ENCODE data around the gene TNFRSF11A. TPM values are rescaled to one million over a fixed set of nuclear protein-coding genes. Genes with fewer than 3 reads are reported as not detected.

The TNFRSF11A gene
- 14.0 and 16.4 TPM in 2 replicates for total RNA-seq

DNA sequence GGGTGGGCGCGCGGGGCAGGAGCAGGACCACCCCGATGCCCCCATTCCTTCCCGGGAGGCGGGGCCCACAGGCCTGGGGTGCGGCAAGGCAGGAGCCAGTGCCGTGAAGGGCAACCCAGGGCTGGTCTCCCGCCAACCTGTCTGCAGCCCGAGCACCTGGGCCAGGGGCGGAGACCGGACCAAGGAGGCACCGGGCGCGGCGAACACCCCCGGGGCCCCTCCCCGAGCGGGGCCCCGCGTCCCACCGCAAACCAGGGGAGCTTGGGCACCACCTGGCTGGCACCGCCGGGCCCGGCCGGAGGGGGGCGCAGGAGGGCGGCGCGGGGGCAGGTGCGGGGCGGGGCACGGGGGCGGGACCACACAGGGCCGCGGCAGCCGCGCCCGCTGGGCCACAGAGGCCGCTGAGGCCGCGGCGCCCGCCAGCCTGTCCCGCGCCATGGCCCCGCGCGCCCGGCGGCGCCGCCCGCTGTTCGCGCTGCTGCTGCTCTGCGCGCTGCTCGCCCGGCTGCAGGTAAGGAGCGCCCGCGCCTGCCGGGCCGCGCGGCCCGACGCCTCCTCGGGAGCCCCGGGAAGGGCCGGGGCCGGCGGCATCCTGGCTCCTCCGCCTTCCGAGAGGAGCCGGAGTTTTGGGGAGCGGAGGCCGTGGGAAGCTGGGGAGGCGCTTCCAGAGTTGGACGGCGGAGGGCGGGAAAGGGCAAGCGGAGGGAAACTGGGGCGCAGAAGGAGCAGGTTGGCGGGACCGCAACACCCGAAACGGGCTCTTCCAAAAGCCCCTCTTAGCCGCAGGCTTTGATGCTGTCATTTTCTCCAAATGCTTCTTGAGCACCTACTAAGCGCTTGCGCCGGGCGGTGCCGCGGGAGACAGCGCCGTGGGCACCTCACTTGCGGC lies at the start of gene TNFRSF11A:
TSS of gene TNFRSF11A (plus strand) at position 394 of the 889 bp plus-strand sequence. CDS start at position 437, 43 bp downstream.
- Mint-ChIP-seq H3K27me3 (peaks cover 39% of the 10 kb centered on the region), H3K4me3 (peak within 1 kb of the TSS; percentile 91), H3K4me1 (peaks cover 54% of the 10 kb centered on the region), H3K27ac (peak within 1 kb of the TSS; percentile 89), H3K36me3 (ENCODE audit: low read depth) (peaks cover 6% of the 10 kb centered on the region), H3K9me3 (no peaks in the 10 kb centered on the region)
- peak; percentile 91 for DNase-seq
- intact Hi-C loops (cut with micrococcal nuclease): loop anchor here (1.0 to 10.0 kb wide), 10 partner anchors 14 to 520 kb away; partner anchors contain the start of genes PHLPP1, PIGN, RELCH and ZCCHC2

DNA sequence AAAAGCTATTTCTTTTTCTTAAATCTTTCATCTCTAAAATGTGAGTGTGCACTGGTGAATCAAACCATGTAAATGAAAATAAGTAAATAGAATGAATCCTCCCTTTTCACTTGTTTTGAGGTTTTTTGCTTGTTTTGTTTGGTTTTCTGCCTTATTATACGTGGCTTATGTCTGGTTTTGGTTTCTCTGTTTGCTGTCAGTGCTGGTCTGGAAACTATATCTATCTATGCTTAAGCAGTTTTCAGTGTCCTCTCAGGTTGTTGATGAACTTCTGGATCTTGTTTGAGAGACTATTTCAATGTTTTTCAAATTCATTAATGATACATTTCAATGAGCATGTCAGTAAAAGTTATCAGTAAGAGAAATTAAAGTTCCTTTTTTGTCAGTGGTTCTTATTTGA lies 48.1 kb upstream of the TNFRSF11A start:
- intact Hi-C loops (cut with micrococcal nuclease): no loop called here
- Mint-ChIP-seq H3K36me3 (ENCODE audit: low read depth) (peaks cover 28% of the 10 kb centered on the region), H3K4me1 (peaks cover 20% of the 10 kb centered on the region), H3K4me3 (no peak overlapping the region), H3K9me3 (no peaks in the 10 kb centered on the region), H3K27me3 (no peaks in the 10 kb centered on the region), H3K27ac (peak overlapping the region; percentile 2)
- DNase-seq: no peak

GRCh38 chr18:62279561-62279960 lies 45.5 kb upstream of the TNFRSF11A start:
- peaks cover 7% of the 10 kb centered on the region for H3K9me3 Mint-ChIP-seq
- H3K36me3 Mint-ChIP-seq (ENCODE audit: low read depth): peaks cover 42% of the 10 kb centered on the region
- no peaks in the 10 kb centered on the region for H3K27me3 Mint-ChIP-seq
- no peak overlapping the region for H3K27ac Mint-ChIP-seq
- H3K4me3 Mint-ChIP-seq: no peak overlapping the region
- intact Hi-C loops (cut with micrococcal nuclease): no loop called here
- H3K4me1 Mint-ChIP-seq: peaks cover 24% of the 10 kb centered on the region
- DNase-seq: no peak

- Mint-ChIP-seq H3K4me1 (peaks cover 24% of the 10 kb centered on the region), H3K27me3 (no peaks in the 10 kb centered on the region), H3K36me3 (ENCODE audit: low read depth) (peaks cover 44% of the 10 kb centered on the region), H3K27ac (no peak overlapping the region), H3K4me3 (no peak overlapping the region), H3K9me3 (peaks cover 7% of the 10 kb centered on the region)
- intact Hi-C loops (cut with micrococcal nuclease): no loop called here
- no peak for DNase-seq
Observed at GRCh38 chr18:62280058-62280457, 45.1 kb upstream of the TNFRSF11A start.

DNA sequence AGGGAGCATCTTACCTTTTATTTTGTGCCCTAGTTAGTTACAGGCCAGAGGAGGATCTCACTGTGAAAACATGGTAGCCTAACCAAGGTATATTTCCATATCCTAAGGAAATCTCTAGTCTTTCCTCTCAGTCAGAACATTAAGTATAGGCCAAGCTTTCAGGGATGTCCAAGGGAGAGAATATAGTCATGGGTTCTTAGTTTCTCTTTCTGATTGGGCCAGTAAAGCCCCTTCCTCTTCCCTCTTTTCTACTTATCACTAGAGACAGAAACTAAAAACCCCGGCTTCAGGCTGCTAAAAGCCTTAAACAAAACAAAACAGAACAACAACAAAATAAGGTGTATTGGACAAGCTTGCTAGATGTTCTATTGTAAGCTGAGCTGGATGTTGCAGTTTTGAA lies 44.3 kb upstream of the TNFRSF11A start:
- Mint-ChIP-seq H3K9me3 (peaks cover 7% of the 10 kb centered on the region), H3K36me3 (ENCODE audit: low read depth) (peaks cover 49% of the 10 kb centered on the region), H3K27me3 (no peaks in the 10 kb centered on the region), H3K27ac (peak overlapping the region; percentile 74), H3K4me3 (no peak overlapping the region), H3K4me1 (peaks cover 28% of the 10 kb centered on the region)
- DNase-seq: no peak
- intact Hi-C loops (cut with micrococcal nuclease): loop anchor here (1.0 kb wide), 1 partner anchor 45 kb away; the partner anchor contains the start of gene TNFRSF11A

DNA sequence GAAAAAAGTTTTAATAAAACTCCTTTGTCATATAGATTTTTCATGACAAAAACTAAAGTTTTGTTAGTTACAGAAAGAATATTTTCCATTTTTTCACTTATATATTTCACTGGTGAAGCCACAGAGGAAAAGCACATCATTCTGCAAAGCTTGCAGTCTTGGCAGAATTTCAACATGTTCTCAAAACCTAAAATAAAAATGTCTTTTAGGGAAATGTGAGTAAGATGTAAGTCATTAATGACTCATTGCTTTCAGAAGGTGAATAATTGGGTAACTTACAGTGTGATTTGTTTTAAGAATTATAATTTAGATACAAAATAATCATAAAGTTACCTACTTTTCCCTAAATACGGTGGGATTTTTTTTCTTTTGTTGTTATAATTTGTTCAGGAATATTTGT lies 43.4 kb upstream of the TNFRSF11A start:
- H3K4me3 Mint-ChIP-seq: no peak overlapping the region

DNA sequence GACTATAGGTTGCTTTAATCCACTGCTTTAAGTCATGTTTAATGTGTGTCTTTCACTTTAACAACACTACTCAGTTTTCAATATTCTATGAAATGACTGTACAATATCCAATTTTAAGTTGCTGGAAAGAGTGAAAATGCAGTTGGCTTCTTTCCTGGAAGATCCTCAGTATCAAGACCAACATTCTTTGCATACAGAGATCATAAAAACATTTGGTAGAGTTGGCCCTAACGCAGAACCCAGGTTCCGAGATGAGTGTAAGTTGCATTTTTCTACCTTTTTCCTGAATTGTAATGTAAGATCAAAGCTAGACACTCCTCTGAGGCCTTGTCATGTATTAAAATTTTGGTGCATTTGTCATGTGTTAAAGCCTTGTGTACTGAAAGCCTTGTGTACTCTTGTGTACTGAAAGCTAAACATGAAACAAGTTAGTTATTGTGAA lies 42.9 kb upstream of the TNFRSF11A start:
- DNase-seq: no peak
- Mint-ChIP-seq H3K4me3 (no peak overlapping the region), H3K27ac (peak overlapping the region; percentile 66), H3K27me3 (no peaks in the 10 kb centered on the region), H3K9me3 (peaks cover 7% of the 10 kb centered on the region), H3K4me1 (peaks cover 21% of the 10 kb centered on the region), H3K36me3 (ENCODE audit: low read depth) (peaks cover 45% of the 10 kb centered on the region)
- intact Hi-C loops (cut with micrococcal nuclease): no loop called here

More for the DNA sequence above, 43.4 kb upstream of the TNFRSF11A start:
- Mint-ChIP-seq H3K27me3 (no peaks in the 10 kb centered on the region), H3K9me3 (peaks cover 7% of the 10 kb centered on the region), H3K4me1 (peaks cover 26% of the 10 kb centered on the region), H3K36me3 (ENCODE audit: low read depth) (peaks cover 47% of the 10 kb centered on the region), H3K27ac (no peak overlapping the region)
- DNase-seq: no peak
- intact Hi-C loops (cut with micrococcal nuclease): loop anchor here (1.0 kb wide), 1 partner anchor 44 kb away; the partner anchor contains the start of gene TNFRSF11A

- intact Hi-C loops (cut with micrococcal nuclease): no loop called here
- peaks cover 56% of the 10 kb centered on the region for H3K36me3 Mint-ChIP-seq (ENCODE audit: low read depth)
- no peak for DNase-seq
- no peak overlapping the region for H3K4me3 Mint-ChIP-seq
- no peaks in the 10 kb centered on the region for H3K27me3 Mint-ChIP-seq
- H3K4me1 Mint-ChIP-seq: peaks cover 23% of the 10 kb centered on the region
- H3K27ac Mint-ChIP-seq: no peak overlapping the region
- peaks cover 7% of the 10 kb centered on the region for H3K9me3 Mint-ChIP-seq
Observed at GRCh38 chr18:62284637-62285036, 40.5 kb upstream of the TNFRSF11A start.

DNA sequence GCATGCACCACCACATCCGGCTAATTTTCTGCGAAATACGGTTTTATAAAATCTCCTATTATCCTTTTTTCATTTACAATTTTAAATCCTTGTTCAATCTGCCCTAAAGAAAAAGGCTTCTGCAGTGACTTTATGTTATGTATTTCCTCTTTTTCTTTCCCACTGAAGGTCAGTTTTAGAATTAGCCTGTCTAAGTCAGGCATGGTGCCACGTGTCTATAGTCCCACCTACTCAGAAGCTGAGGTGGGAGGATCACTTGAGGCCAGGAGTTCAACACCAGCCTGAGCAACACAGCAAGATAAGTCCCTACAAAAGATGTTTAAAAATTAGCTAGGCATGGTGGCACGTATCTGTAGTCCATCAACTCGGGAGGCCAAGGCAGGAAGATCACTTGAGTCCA lies 39.8 kb upstream of the TNFRSF11A start:
- intact Hi-C loops (cut with micrococcal nuclease): no loop called here
- Mint-ChIP-seq H3K4me3 (no peak overlapping the region), H3K4me1 (peaks cover 23% of the 10 kb centered on the region), H3K9me3 (peaks cover 7% of the 10 kb centered on the region), H3K36me3 (ENCODE audit: low read depth) (peaks cover 58% of the 10 kb centered on the region), H3K27ac (no peak overlapping the region), H3K27me3 (no peaks in the 10 kb centered on the region)
- DNase-seq: no peak

- H3K9me3 Mint-ChIP-seq: peaks cover 7% of the 10 kb centered on the region
- H3K4me3 Mint-ChIP-seq: no peak overlapping the region
- H3K27me3 Mint-ChIP-seq: no peaks in the 10 kb centered on the region
- no peak for DNase-seq
- intact Hi-C loops (cut with micrococcal nuclease): loop anchor here (2.0 kb wide), 1 partner anchor 35 kb away; no protein-coding TSS in a partner anchor
- peaks cover 11% of the 10 kb centered on the region for H3K4me1 Mint-ChIP-seq
- peaks cover 44% of the 10 kb centered on the region for H3K36me3 Mint-ChIP-seq (ENCODE audit: low read depth)
- no peak overlapping the region for H3K27ac Mint-ChIP-seq
Observed at GRCh38 chr18:62287781-62288664, 37.1 kb upstream of the TNFRSF11A start.

- no peak overlapping the region for H3K4me3 Mint-ChIP-seq
- H3K9me3 Mint-ChIP-seq: peaks cover under 1% of the 10 kb centered on the region
- peaks cover 10% of the 10 kb centered on the region for H3K4me1 Mint-ChIP-seq
- peaks cover 38% of the 10 kb centered on the region for H3K36me3 Mint-ChIP-seq (ENCODE audit: low read depth)
- intact Hi-C loops (cut with micrococcal nuclease): loop anchor here (2.0 kb wide), 1 partner anchor 34 kb away; no protein-coding TSS in a partner anchor
- H3K27ac Mint-ChIP-seq: no peak overlapping the region
- H3K27me3 Mint-ChIP-seq: no peaks in the 10 kb centered on the region
- DNase-seq: no peak
Observed at GRCh38 chr18:62288665-62289008, 36.5 kb upstream of the TNFRSF11A start.

DNA sequence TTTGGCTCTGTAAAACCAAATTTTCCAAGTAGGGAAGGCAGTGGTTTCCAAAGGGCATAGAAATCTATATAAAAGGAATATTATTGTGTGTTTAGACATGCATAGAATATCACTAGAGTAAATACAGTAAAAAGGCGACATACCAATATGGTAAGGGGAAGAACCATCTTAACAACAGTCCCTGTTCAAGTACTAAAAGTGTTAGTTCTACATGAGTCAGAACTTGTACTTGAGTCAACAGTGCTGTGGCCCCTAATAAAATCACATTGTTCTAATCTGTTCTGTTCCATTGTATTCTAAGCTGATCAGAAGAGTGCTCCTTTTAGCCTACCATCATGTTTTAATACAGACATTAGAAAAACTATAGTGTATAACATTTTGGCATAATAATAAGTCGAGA lies 36.1 kb upstream of the TNFRSF11A start:
- H3K27ac Mint-ChIP-seq: no peak overlapping the region
- intact Hi-C loops (cut with micrococcal nuclease): loop anchor here (2.0 kb wide), 1 partner anchor 34 kb away; no protein-coding TSS in a partner anchor
- no peaks in the 10 kb centered on the region for H3K9me3 Mint-ChIP-seq
- H3K36me3 Mint-ChIP-seq (ENCODE audit: low read depth): peaks cover 37% of the 10 kb centered on the region
- H3K4me3 Mint-ChIP-seq: no peak overlapping the region
- no peaks in the 10 kb centered on the region for H3K27me3 Mint-ChIP-seq
- peaks cover 10% of the 10 kb centered on the region for H3K4me1 Mint-ChIP-seq
- no peak for DNase-seq

DNA sequence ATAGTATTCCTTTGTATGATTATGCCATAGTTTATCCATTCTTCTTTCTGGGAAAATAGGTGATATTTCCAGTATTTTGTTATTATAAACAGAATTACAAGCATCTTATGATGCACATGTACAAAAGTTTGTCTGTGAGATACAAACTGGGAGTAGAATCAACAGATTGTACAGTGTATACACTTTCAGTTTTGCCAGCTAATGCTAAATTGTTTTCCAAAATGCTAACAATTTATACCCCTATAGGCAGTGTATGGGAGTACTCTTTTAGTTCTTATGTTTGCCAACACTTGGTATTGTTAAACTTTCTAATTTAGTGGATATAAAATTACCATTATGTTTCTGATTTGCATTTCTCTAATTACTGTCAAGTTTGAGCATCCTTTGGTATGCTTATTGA lies 31.0 kb upstream of the TNFRSF11A start:
- intact Hi-C loops (cut with micrococcal nuclease): no loop called here
- H3K4me3 Mint-ChIP-seq: no peak overlapping the region
- no peak for DNase-seq
- no peaks in the 10 kb centered on the region for H3K4me1 Mint-ChIP-seq
- no peaks in the 10 kb centered on the region for H3K9me3 Mint-ChIP-seq
- H3K36me3 Mint-ChIP-seq (ENCODE audit: low read depth): peaks cover 26% of the 10 kb centered on the region
- H3K27me3 Mint-ChIP-seq: no peaks in the 10 kb centered on the region
- no peak overlapping the region for H3K27ac Mint-ChIP-seq

All from activated CD4-positive, alpha-beta T cell treated with anti-CD3 and anti-CD28 coated beads, Interleukin-2, amount 10 ng/mL, durations not matched to agents 24 days and 14 days (primary cell).